Progenitor cell of endocrine pancreas (in vitro differentiated cells): ENCODE data around the gene ZNF593. TPM values are rescaled to one million over a fixed set of nuclear protein-coding genes. Genes with fewer than 3 reads are reported as not detected.

Source experiments
- DNase-seq: peaks from one replicate; pipeline ENCODE4 v3.0.0; 2021; ENCODE audit warnings: low spot score; ENCODE audit not compliant: unreplicated experiment
- H3K27ac Mint-ChIP-seq: 2 replicates; pipeline ENCODE4 v1.8.0; 2021; ENCODE audit warnings: mild to moderate bottlenecking, moderate library complexity, mixed read lengths
- H3K27me3 Mint-ChIP-seq: 2 replicates; pipeline ENCODE4 v1.8.0; 2021; ENCODE audit warnings: mixed read lengths
- H3K36me3 Mint-ChIP-seq: 2 replicates; pipeline ENCODE4 v1.8.0; 2022; ENCODE audit warnings: mixed read lengths; ENCODE audit not compliant: insufficient read depth
- H3K4me1 Mint-ChIP-seq: 2 replicates; pipeline ENCODE4 v1.8.0; 2021; ENCODE audit warnings: low read depth, mixed read lengths
- H3K4me3 Mint-ChIP-seq: 2 replicates; pipeline ENCODE4 v1.8.0; 2021; ENCODE audit warnings: low read depth, mild to moderate bottlenecking, moderate library complexity, mixed read lengths
- H3K9me3 Mint-ChIP-seq: 2 replicates; pipeline ENCODE4 v1.8.0; 2021; ENCODE audit warnings: low read depth, mixed read lengths
- CTCF ChIP-seq: fragments of 200-600 bp; sonication (generic); IDR thresholded peaks from one replicate; pipeline ENCODE4 v1.5.0; 2021; ENCODE audit warnings: antibody characterized with exemption, mild to moderate bottlenecking; ENCODE audit not compliant: unreplicated experiment
- total RNA-seq: library from RNA; stranded (reverse); gene quantifications from 2 replicates; pipeline ENCODE4 v1.2.1, GENCODE V29; 2021

Gene ZNF593
- total RNA-seq, 1 donor from 2014 or later = 32.1 TPM

- H3K4me3 Mint-ChIP-seq = no peak overlapping the region
These were observed 26.1 kb downstream of the ZNF593 start for GRCh38 chr1:26195805-26196204.

GRCh38 chr1:26197301-26197700 lies 27.6 kb downstream of the ZNF593 start:
- Mint-ChIP-seq H3K4me1 (peaks cover 1% of the 10 kb centered on the region), H3K36me3 (no peaks in the 10 kb centered on the region), H3K4me3 (no peak overlapping the region), H3K9me3 (no peaks in the 10 kb centered on the region), H3K27me3 (peaks cover 34% of the 10 kb centered on the region), H3K27ac (no peak overlapping the region)
- DNase-seq = no peak
- TF ChIP-seq CTCF = no peak

More at GRCh38 chr1:26195805-26196204, 26.1 kb downstream of the ZNF593 start:
- no peak for DNase-seq
- H3K27me3 Mint-ChIP-seq = peaks cover 22% of the 10 kb centered on the region
- H3K4me1 Mint-ChIP-seq = no peaks in the 10 kb centered on the region
- H3K9me3 Mint-ChIP-seq = no peaks in the 10 kb centered on the region
- no peak overlapping the region for H3K27ac Mint-ChIP-seq
- no peaks in the 10 kb centered on the region for H3K36me3 Mint-ChIP-seq
- no peak for TF ChIP-seq CTCF

- Mint-ChIP-seq H3K4me1 (peaks cover 1% of the 10 kb centered on the region), H3K9me3 (no peaks in the 10 kb centered on the region), H3K4me3 (no peak overlapping the region), H3K36me3 (no peaks in the 10 kb centered on the region), H3K27ac (no peak overlapping the region), H3K27me3 (peaks cover 39% of the 10 kb centered on the region)
- TF ChIP-seq CTCF = no peak
- DNase-seq = no peak
These were observed 28.1 kb downstream of the ZNF593 start for GRCh38 chr1:26197813-26198212.

GRCh38 chr1:26200413-26200812 lies 30.7 kb downstream of the ZNF593 start:
- no peak for TF ChIP-seq CTCF
- DNase-seq = no peak
- Mint-ChIP-seq H3K4me1 (peaks cover 1% of the 10 kb centered on the region), H3K27ac (no peak overlapping the region), H3K27me3 (peaks cover 48% of the 10 kb centered on the region), H3K36me3 (no peaks in the 10 kb centered on the region), H3K4me3 (no peak overlapping the region), H3K9me3 (no peaks in the 10 kb centered on the region)

GRCh38 chr1:26203642-26204318 lies 34.1 kb downstream of the ZNF593 start:
- no peak for DNase-seq
- Mint-ChIP-seq H3K27ac (no peak overlapping the region), H3K4me1 (peaks cover 1% of the 10 kb centered on the region), H3K36me3 (no peaks in the 10 kb centered on the region), H3K4me3 (no peak overlapping the region), H3K9me3 (no peaks in the 10 kb centered on the region), H3K27me3 (peaks cover 45% of the 10 kb centered on the region)
- no peak for TF ChIP-seq CTCF
